Measurements from ENCODE around the gene SMAD6.
"Not testable (repeated sequence)": the region's sequence is repeated elsewhere in the genome, so short reads cannot be mapped to it uniquely, and the experiment has no call there.

SMAD6 gene

GRCh38 chr15:66690912-66691311, 11.1 kb upstream of the SMAD6 start:
- not testable (repeated sequence) for H3K27ac Mint-ChIP-seq; H3K9me3 Mint-ChIP-seq; ATAC-seq; H3K36me3 Mint-ChIP-seq; DNase-seq (ENCODE audit: low spot score in 2 of 2); H3K4me3 Mint-ChIP-seq; H3K4me1 Mint-ChIP-seq

- H3K27ac Mint-ChIP-seq: no peak overlapping the region
- no peaks in the 10 kb centered on the region for H3K36me3 Mint-ChIP-seq
- no peak overlapping the region for H3K4me3 Mint-ChIP-seq
- DNase-seq (ENCODE audit: low spot score in 2 of 2) (no peak), ATAC-seq (no peak)
- H3K9me3 Mint-ChIP-seq: no peaks in the 10 kb centered on the region
- H3K4me1 Mint-ChIP-seq: peaks cover 8% of the 10 kb centered on the region
Observed at GRCh38 chr15:66691727-66692126, 10.3 kb upstream of the SMAD6 start.

DNA sequence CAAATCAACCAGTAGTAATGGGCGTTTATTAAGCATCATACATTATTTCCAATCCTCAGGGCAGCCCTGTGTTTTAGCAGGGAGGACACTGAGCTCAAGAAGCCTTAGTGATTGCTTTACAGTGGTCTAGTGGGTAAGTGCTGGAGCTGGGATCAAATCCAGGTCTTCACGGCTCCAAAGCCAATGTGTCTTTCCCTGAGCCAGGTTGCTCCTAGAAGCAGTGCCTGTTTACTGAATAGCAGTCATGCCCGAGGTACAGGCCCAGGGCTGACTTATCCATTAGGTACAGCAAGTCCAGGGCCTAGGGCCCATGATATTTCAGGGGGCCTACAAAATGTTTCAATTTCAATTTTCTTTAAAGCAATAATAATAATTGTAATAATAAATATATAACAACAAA, 9.6 kb upstream of the SMAD6 start:
- ATAC-seq (no peak), DNase-seq (ENCODE audit: low spot score in 2 of 2) (no peak)
- H3K27ac Mint-ChIP-seq: no peak overlapping the region
- no peaks in the 10 kb centered on the region for H3K36me3 Mint-ChIP-seq
- peaks cover 8% of the 10 kb centered on the region for H3K4me1 Mint-ChIP-seq
- no peak overlapping the region for H3K4me3 Mint-ChIP-seq
- no peaks in the 10 kb centered on the region for H3K9me3 Mint-ChIP-seq

- DNase-seq (ENCODE audit: low spot score in 2 of 2) (no peak), ATAC-seq (peak; percentile 50)
- Mint-ChIP-seq H3K36me3 (no peaks in the 10 kb centered on the region), H3K4me1 (peaks cover 8% of the 10 kb centered on the region), H3K4me3 (no peak overlapping the region), H3K27ac (no peak overlapping the region), H3K9me3 (no peaks in the 10 kb centered on the region)
Observed at GRCh38 chr15:66692808-66693596, 9.0 kb upstream of the SMAD6 start.

GRCh38 chr15:66696770-66697169, 5.3 kb upstream of the SMAD6 start:
- ATAC-seq (no peak), DNase-seq (ENCODE audit: low spot score in 2 of 2) (no peak)
- H3K9me3 Mint-ChIP-seq: no peaks in the 10 kb centered on the region
- H3K4me1 Mint-ChIP-seq: peaks cover 18% of the 10 kb centered on the region
- H3K27ac Mint-ChIP-seq: no peak overlapping the region
- peaks cover 4% of the 10 kb centered on the region for H3K36me3 Mint-ChIP-seq
- H3K4me3 Mint-ChIP-seq: no peak overlapping the region

DNA sequence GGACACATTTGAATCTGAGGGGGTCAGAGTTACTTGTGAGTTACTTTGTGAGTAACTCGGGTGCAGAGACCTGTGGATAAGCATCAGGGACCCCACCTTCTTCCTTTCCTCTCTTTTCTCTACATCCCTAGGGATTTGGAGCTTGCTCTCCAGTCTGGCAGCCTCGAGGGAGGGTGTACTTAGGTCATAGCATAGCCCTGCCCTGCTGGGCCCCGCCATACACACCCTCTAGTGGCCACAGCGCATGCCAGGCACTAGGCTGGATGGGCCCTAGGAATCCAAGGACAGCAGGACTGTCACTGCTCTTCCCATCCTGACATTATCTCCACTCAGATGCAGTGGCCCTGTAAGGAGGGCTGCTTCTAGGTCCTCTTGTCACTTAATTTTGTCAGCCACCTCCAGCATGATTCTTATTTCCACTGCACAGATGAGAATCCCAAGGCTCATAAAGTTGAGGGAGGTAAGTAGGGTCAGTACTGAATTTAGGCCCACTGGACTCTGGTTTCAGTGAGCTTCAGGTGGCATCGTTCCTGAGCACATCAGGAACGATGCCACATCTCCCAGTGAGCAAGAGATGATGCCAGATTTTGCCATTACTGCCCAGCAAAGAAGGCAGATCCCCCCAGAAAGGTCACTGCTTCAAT, 3.6 kb upstream of the SMAD6 start:
- H3K4me1 Mint-ChIP-seq: peaks cover 16% of the 10 kb centered on the region
- no peak overlapping the region for H3K27ac Mint-ChIP-seq
- DNase-seq (ENCODE audit: low spot score in 2 of 2) (no peak), ATAC-seq (no peak)
- H3K4me3 Mint-ChIP-seq: no peak overlapping the region
- peaks cover 6% of the 10 kb centered on the region for H3K36me3 Mint-ChIP-seq
- no peaks in the 10 kb centered on the region for H3K9me3 Mint-ChIP-seq

DNA sequence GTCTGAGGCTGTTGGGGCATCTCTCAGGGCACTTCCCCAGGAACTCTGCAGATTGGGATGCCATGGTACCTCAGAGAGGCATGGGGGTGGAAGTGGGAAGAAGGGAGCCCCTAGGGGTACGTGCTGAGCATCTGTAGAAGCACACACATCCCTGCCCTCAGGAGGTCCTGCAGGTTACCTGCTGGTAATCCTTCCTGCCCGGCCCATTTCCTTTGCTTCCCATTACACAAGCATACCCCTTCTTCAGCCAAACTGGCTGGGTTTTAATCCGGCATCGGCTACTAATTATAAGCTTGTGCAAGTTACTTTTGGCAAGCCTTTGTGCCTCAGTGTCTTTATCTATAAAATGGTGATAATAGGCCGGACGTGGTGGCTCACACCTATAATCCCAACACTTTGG, 3.1 kb upstream of the SMAD6 start:
- H3K27ac Mint-ChIP-seq: no peak overlapping the region
- no peak for DNase-seq (ENCODE audit: low spot score in 2 of 2)
- peaks cover 16% of the 10 kb centered on the region for H3K4me1 Mint-ChIP-seq
- ATAC-seq: no peak
- peaks cover 6% of the 10 kb centered on the region for H3K36me3 Mint-ChIP-seq
- no peak overlapping the region for H3K4me3 Mint-ChIP-seq
- H3K9me3 Mint-ChIP-seq: no peaks in the 10 kb centered on the region

- no peak overlapping the region for H3K27ac Mint-ChIP-seq
- DNase-seq (ENCODE audit: low spot score in 2 of 2) (no peak), ATAC-seq (no peak)
- peaks cover 6% of the 10 kb centered on the region for H3K36me3 Mint-ChIP-seq
- H3K9me3 Mint-ChIP-seq: no peaks in the 10 kb centered on the region
- H3K4me1 Mint-ChIP-seq: peaks cover 26% of the 10 kb centered on the region
- H3K4me3 Mint-ChIP-seq: peak overlapping the region; percentile 90
Observed at GRCh38 chr15:66700412-66700801, 1.6 kb upstream of the SMAD6 start.

DNA sequence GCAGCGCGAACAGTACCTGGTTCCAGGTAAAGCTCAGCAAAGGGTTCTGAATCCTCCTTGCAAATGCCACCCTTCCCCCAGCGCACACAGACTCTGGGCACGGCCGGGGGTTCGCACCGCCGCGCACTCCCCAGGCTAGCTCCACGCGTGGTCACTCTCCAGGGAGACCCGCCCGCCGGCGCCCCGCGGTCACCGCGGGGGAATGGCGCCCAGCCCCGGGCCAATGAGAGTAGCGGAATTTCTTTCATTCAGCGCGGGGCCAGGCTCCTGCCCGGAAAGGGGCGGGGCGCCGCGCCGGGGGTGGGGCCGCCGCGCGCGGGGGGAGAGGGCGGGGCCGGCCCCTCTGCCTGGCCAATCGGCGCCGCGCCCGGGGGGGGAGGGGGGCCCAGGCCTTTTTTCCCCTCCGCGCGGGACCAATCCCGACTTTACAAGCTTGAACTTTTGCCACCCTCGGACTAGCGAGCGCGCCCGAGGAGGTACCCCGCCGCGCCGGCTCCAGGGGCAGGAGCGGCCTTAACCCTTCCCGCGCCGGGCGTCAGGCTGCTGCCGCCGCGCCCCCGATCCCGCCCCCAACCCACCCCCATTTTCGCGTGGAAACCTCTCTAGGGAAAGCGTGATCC, 1.1 kb upstream of the SMAD6 start:
- DNase-seq (ENCODE audit: low spot score in 2 of 2) (peak; percentile 80 to 88), ATAC-seq (peak; percentile 83)
- Mint-ChIP-seq H3K9me3 (no peaks in the 10 kb centered on the region), H3K4me1 (peaks cover 26% of the 10 kb centered on the region), H3K36me3 (peaks cover 6% of the 10 kb centered on the region), H3K27ac (no peak overlapping the region), H3K4me3 (peak overlapping the region; percentile 90)

DNA sequence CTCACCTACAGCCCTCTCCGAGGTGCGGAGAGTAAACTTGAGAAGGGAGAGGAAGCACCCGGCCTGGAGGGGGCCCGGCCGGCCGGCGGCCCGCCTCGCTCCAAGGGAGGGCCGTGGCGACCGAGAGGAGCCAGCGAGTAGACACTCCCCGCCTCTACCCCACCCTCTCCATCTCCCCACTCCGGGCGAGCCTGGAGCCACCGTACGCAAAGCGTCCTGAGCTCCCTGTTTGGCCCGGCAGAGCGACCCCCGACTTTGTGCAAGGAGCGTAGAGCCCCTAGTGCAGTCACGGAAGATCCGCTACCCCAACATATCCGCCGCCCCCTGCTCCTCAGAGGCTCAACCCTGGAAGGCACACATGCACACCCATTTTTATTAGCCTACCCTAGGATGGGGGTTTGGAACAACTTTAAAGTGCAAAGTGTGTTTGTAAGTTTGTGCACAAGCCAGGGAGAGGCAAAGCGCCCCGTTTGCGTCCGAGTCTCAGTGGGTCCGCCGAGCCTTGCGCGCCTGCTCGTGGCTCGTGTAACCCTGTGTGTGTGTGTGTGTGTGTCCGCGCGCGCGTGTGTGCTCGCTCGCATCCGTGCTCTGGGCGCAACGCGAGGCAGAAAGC, 508 bp upstream of the SMAD6 start:
- DNase-seq (ENCODE audit: low spot score in 2 of 2) (peak in 1 of 2 donors; percentile 80), ATAC-seq (peak; percentile 61)
- H3K36me3 Mint-ChIP-seq: peaks cover 6% of the 10 kb centered on the region
- peak overlapping the region; percentile 90 for H3K4me3 Mint-ChIP-seq
- no peak overlapping the region for H3K27ac Mint-ChIP-seq
- peaks cover 26% of the 10 kb centered on the region for H3K4me1 Mint-ChIP-seq
- H3K9me3 Mint-ChIP-seq: no peaks in the 10 kb centered on the region

DNA sequence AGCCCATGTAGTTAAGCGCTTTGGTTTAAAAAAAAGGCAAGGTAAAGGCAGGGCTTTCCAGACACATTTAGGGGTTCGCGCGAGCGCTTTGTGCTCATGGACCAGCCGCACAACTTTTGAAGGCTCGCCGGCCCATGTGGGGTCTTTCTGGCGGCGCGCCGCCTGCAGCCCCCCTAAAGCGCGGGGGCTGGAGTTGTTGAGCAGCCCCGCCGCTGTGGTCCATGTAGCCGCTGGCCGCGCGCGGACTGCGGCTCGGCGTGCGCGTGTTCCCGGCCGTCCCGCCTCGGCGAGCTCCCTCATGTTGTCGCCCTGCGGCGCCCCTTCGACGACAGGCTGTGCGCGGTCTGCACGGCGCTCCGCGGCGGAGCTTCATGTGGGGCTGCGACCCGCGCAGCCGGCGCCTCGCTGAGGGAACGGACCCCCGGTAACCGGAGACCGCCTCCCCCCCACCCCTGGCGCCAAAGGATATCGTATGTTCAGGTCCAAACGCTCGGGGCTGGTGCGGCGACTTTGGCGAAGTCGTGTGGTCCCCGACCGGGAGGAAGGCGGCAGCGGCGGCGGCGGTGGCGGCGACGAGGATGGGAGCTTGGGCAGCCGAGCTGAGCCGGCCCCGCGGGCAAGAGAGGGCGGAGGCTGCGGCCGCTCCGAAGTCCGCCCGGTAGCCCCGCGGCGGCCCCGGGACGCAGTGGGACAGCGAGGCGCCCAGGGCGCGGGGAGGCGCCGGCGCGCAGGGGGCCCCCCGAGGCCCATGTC, 927 bp downstream of the SMAD6 start:
- Mint-ChIP-seq H3K27ac (no peak overlapping the region), H3K36me3 (peaks cover 6% of the 10 kb centered on the region), H3K4me3 (peak overlapping the region; percentile 90), H3K9me3 (no peaks in the 10 kb centered on the region), H3K4me1 (peaks cover 26% of the 10 kb centered on the region)
- no peak for ATAC-seq
- DNase-seq (ENCODE audit: low spot score in 2 of 2): peak in 1 of 2 donors; percentile 10

- Mint-ChIP-seq H3K9me3 (no peaks in the 10 kb centered on the region), H3K27ac (no peak overlapping the region), H3K4me1 (peaks cover 26% of the 10 kb centered on the region), H3K4me3 (peak overlapping the region; percentile 90), H3K36me3 (peaks cover 6% of the 10 kb centered on the region)
- peak; percentile 18 to 58 for DNase-seq (ENCODE audit: low spot score in 2 of 2)
- ATAC-seq: no peak
Observed at GRCh38 chr15:66703540-66703941, 1.5 kb downstream of the SMAD6 start.

DNA sequence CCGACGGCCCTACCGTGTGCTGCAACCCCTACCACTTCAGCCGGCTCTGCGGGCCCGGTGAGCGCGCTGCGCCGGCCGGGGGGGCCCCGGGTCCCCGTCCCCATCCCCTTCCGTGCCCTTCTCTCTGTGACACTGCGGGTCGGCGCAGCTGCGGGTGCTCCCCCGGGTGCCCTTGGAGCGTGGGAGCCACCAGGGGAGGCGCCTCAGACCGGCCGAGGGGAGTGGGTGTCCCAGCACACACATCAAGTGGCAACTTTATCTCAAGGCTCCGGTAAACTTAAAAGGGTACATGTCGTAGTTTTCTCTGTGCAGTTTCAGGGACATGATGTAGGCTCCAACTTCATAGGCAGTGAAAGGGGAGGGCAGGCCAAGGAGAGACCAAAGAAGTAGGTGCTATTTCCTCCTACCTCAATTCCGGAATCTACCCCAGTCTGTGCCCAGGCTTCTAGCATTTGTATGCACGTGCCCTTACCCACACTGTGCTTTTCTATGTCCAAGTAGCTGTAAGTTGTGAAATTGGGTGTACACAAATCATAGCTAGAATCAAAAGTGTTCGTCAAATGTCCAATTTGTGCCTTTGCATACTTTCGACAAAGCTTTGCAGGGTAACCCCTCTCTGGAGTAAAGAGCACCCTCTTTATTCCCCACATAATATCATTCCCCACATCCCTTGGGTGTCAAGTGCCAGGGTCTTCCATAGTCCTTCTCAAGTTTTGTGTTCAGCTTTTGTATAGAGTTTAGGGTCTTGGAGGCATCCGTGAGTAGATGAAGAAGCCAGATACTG, 2.2 kb downstream of the SMAD6 start:
- peaks cover 26% of the 10 kb centered on the region for H3K4me1 Mint-ChIP-seq
- no peak overlapping the region for H3K27ac Mint-ChIP-seq
- DNase-seq (ENCODE audit: low spot score in 2 of 2): no peak
- peak overlapping the region; percentile 46 for H3K4me3 Mint-ChIP-seq
- ATAC-seq: no peak
- peaks cover 6% of the 10 kb centered on the region for H3K36me3 Mint-ChIP-seq
- H3K9me3 Mint-ChIP-seq: no peaks in the 10 kb centered on the region

DNA sequence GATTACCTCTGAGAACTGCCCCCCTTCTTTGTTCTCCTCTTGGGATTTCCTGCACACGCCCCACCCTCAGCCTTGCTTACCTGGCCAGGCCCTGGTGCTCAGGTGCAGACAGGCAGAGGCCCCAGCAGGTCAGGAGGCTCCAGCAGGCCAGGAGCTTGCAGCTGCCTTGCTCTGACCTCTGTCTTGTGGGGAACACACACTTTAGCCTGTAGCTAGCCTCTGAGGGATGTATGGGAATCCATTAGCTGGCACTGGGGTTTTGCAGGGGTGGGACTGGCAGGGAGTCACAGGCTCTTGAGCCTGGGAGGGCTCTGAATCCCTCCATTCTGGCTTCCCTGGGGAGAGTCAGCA, 2.7 kb downstream of the SMAD6 start:
- ATAC-seq (no peak), DNase-seq (ENCODE audit: low spot score in 2 of 2) (no peak)
- Mint-ChIP-seq H3K36me3 (peaks cover 6% of the 10 kb centered on the region), H3K27ac (no peak overlapping the region), H3K4me3 (peak overlapping the region; percentile 46), H3K4me1 (peaks cover 26% of the 10 kb centered on the region), H3K9me3 (no peaks in the 10 kb centered on the region)

All from stimulated activated effector memory CD8-positive, alpha-beta T cell treated with anti-CD3 and anti-CD28 coated beads, Interleukin-12 subunit alpha, Interleukin-12 subunit beta, amount 100 ng/mL, for 72 hours (primary cell).